ENCODE measurements around the gene P3H2.

Gene P3H2

GRCh38 chr3:190122198-190122771, 1.6 kb upstream of the P3H2 start:
- DNase-seq: no peak

- DNase-seq: no peak
Observed at GRCh38 chr3:190121383-190121782, 686 bp upstream of the P3H2 start.

- DNase-seq: no peak
Observed at GRCh38 chr3:190121061-190121377, 322 bp upstream of the P3H2 start.

GRCh38 chr3:190119461-190120268, 1.0 kb downstream of the P3H2 start:
- no peak for DNase-seq

GRCh38 chr3:190118438-190118837, 2.3 kb downstream of the P3H2 start:
- no peak for DNase-seq

- no peak for DNase-seq
Observed at GRCh38 chr3:190117981-190118380, 2.7 kb downstream of the P3H2 start.

GRCh38 chr3:190116551-190117067, 4.1 kb downstream of the P3H2 start:
- DNase-seq: no peak

GRCh38 chr3:190110826-190111225, 9.9 kb downstream of the P3H2 start:
- no peak for DNase-seq

GRCh38 chr3:190109441-190109840, 11.3 kb downstream of the P3H2 start:
- DNase-seq: no peak

- DNase-seq: no peak
Observed at GRCh38 chr3:190108804-190109203, 11.9 kb downstream of the P3H2 start.

GRCh38 chr3:190105876-190106275, 14.8 kb downstream of the P3H2 start:
- DNase-seq: no peak

- DNase-seq: no peak
Observed at GRCh38 chr3:190101320-190102011, 19.2 kb downstream of the P3H2 start.

- DNase-seq: no peak
Observed at GRCh38 chr3:190099099-190099498, 21.6 kb downstream of the P3H2 start.

GRCh38 chr3:190097617-190098016, 23.1 kb downstream of the P3H2 start:
- DNase-seq: no peak

- no peak for DNase-seq
Observed at GRCh38 chr3:190097025-190097424, 23.7 kb downstream of the P3H2 start.

- no peak for DNase-seq
Observed at GRCh38 chr3:190096345-190096744, 24.4 kb downstream of the P3H2 start.

- no peak for DNase-seq
Observed at GRCh38 chr3:190094160-190094718, 26.5 kb downstream of the P3H2 start.

- no peak for DNase-seq
Observed at GRCh38 chr3:190092250-190092649, 28.4 kb downstream of the P3H2 start.

GRCh38 chr3:190089711-190090110, 31.0 kb downstream of the P3H2 start:
- no peak for DNase-seq

GRCh38 chr3:190088890-190089289, 31.8 kb downstream of the P3H2 start:
- no peak for DNase-seq

GRCh38 chr3:190086191-190086590, 34.5 kb downstream of the P3H2 start:
- DNase-seq: no peak

- DNase-seq: no peak
Observed at GRCh38 chr3:190084983-190085382, 35.7 kb downstream of the P3H2 start.

GRCh38 chr3:190083635-190084034, 37.1 kb downstream of the P3H2 start:
- no peak for DNase-seq

- no peak for DNase-seq
Observed at GRCh38 chr3:190081389-190081788, 39.3 kb downstream of the P3H2 start.

All from NCI-H2171 (cell line).